ENCODE results near the gene KRTAP5-10. TPM values are rescaled to one million over a fixed set of nuclear protein-coding genes. Genes with fewer than 3 reads are reported as not detected.
A peak's percentile ranks its signal among the peaks of the same experiment; 100 is the strongest.

Gene KRTAP5-10
- polyA plus RNA-seq, 2 of the 4 experiments (the other 2 are of a cell fraction) = not detected

DNA sequence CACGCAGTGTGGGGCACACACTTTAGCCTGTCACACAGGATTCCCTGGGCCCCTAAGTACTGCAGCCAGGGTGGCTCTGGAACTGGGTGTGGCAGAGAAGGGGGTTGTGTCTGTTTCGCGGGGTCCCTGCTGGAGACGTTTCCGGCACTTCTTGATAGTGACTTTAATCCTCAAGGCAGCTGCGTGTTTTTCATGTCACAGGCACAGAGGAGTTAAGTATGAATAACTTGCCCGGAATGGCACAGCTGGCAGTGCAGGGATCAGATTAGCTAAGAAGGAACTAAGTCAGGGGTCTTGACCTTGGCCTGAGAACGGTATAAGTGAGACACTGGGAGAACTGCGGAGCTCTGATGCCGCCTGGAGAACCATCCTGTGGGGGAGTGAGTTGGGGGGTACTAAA, 45.8 kb upstream of the KRTAP5-10 start (continued):
- TF ChIP-seq JUN (IDR thresholded peaks at IDR 0.05) (no peak), CHD2 (IDR thresholded peaks at IDR 0.05; ENCODE audit: low read length, partially characterized antibody) (no peak), FOSB (CRISPR knock-in tag; IDR thresholded peaks at IDR 0.05) (no peak), ESRRA (IDR thresholded peaks at IDR 0.05; ENCODE audit: borderline replicate concordance, low read length) (no peak), SMC3 (IDR thresholded peaks at IDR 0.05) (no peak), ZNF302 (CRISPR knock-in tag; IDR thresholded peaks at IDR 0.05) (no peak), HOXB5 (CRISPR knock-in tag; IDR thresholded peaks at IDR 0.05) (no peak)

DNA sequence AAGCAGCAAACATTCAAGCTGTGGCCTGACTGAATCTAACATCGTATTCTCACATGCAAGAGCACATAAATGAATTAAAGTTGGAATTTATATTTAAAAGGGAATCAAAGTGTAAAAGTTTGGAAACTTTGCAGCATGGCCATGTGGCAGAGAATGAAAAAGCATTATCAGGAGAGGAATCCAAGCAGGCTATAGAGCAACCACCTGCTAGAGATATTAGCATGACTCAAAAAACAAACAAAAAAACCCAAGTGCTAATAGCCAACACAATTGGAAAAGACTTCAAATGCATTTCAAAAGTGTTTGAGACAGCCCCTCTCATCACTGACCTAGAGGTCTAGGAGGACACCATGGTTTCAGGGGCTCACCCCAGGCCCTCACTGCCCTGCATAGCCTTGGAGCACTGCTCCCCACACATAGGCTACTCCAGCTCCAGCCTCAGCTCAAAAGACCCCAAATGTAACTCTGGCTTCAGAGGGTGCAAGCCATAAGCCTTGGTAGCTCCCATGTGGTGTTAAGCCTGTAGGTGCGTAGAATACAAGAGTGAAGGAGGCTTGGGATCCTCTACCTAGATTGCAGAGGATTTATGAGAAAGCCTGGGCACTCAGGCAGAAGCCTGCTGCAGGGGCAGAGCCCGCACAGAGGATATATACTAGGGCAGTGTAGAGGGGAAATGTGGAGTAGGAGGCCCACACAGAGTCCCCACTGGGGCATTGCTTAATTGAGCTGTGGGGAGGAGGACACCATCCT, 40.0 kb upstream of the KRTAP5-10 start:
- FAIRE-seq (no peak), ATAC-seq (no peak; a peak in 3 of 6 replicates), DNase-seq (ENCODE audit: low read depth in 1 of 2, low spot score in 1 of 2) (no peak)
- Histone ChIP-seq H3K4me2 (peak overlapping the region; percentile 48; the same call in 2 of the 3 replicates), H3K4me1 (peaks cover 21% of the 10 kb centered on the region), H3K9me3 (no peaks in the 10 kb centered on the region), H3K4me3 (no peak overlapping the region), H3K27ac (no peak overlapping the region)
- POLR2A ChIA-PET = no interaction called here
- 56% methylated on average over 3 of the region's 3 CpGs for WGBS (ENCODE audit: missing lambda C conversion rate)
- CTCF ChIA-PET = interaction anchor here (1.0 kb wide), 1 partner anchor 12 kb away, joined by 4 read pairs; the partner anchor contains the start of gene KRTAP5-8
- TF ChIP-seq, protein P1, sequence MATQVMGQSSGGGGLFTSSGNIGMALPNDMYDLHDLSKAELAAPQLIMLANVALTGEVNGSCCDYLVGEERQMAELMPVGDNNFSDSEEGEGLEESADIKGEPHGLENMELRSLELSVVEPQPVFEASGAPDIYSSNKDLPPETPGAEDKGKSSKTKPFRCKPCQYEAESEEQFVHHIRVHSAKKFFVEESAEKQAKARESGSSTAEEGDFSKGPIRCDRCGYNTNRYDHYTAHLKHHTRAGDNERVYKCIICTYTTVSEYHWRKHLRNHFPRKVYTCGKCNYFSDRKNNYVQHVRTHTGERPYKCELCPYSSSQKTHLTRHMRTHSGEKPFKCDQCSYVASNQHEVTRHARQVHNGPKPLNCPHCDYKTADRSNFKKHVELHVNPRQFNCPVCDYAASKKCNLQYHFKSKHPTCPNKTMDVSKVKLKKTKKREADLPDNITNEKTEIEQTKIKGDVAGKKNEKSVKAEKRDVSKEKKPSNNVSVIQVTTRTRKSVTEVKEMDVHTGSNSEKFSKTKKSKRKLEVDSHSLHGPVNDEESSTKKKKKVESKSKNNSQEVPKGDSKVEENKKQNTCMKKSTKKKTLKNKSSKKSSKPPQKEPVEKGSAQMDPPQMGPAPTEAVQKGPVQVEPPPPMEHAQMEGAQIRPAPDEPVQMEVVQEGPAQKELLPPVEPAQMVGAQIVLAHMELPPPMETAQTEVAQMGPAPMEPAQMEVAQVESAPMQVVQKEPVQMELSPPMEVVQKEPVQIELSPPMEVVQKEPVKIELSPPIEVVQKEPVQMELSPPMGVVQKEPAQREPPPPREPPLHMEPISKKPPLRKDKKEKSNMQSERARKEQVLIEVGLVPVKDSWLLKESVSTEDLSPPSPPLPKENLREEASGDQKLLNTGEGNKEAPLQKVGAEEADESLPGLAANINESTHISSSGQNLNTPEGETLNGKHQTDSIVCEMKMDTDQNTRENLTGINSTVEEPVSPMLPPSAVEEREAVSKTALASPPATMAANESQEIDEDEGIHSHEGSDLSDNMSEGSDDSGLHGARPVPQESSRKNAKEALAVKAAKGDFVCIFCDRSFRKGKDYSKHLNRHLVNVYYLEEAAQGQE (IDR thresholded peaks at IDR 0.05) = no peak
- TF ChIP-seq, protein P2, sequence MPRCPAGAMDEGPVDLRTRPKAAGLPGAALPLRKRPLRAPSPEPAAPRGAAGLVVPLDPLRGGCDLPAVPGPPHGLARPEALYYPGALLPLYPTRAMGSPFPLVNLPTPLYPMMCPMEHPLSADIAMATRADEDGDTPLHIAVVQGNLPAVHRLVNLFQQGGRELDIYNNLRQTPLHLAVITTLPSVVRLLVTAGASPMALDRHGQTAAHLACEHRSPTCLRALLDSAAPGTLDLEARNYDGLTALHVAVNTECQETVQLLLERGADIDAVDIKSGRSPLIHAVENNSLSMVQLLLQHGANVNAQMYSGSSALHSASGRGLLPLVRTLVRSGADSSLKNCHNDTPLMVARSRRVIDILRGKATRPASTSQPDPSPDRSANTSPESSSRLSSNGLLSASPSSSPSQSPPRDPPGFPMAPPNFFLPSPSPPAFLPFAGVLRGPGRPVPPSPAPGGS (IDR thresholded peaks at IDR 0.05) = no peak
- TF ChIP-seq HOXA7 (CRISPR knock-in tag; IDR thresholded peaks at IDR 0.05) = no peak
- TF ChIP-seq HEYL (CRISPR knock-in tag; IDR thresholded peaks at IDR 0.05) = no peak
- TF ChIP-seq MAZ (IDR thresholded peaks at IDR 0.05; ENCODE audit: borderline replicate concordance, low read depth, low read length) = no peak
- no peak for TF ChIP-seq HOXB13 (CRISPR knock-in tag; IDR thresholded peaks at IDR 0.05; ENCODE audit: low read depth)
- no peak for TF ChIP-seq SMC3 (IDR thresholded peaks at IDR 0.05)
- TF ChIP-seq, protein P3, sequence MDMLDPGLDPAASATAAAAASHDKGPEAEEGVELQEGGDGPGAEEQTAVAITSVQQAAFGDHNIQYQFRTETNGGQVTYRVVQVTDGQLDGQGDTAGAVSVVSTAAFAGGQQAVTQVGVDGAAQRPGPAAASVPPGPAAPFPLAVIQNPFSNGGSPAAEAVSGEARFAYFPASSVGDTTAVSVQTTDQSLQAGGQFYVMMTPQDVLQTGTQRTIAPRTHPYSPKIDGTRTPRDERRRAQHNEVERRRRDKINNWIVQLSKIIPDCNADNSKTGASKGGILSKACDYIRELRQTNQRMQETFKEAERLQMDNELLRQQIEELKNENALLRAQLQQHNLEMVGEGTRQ (IDR thresholded peaks at IDR 0.05) = no peak
- TF ChIP-seq NFE2L2 (conservative IDR thresholded peaks at IDR 0.05; ENCODE audit: low read length) = no peak
- no peak for TF ChIP-seq EP300 (IDR thresholded peaks at IDR 0.05)
- no peak for TF ChIP-seq CBX8 (IDR thresholded peaks at IDR 0.05)
- TF ChIP-seq PHF8 (IDR thresholded peaks at IDR 0.05; ENCODE audit: borderline replicate concordance, low read depth) = no peak
- TF ChIP-seq, protein P4, sequence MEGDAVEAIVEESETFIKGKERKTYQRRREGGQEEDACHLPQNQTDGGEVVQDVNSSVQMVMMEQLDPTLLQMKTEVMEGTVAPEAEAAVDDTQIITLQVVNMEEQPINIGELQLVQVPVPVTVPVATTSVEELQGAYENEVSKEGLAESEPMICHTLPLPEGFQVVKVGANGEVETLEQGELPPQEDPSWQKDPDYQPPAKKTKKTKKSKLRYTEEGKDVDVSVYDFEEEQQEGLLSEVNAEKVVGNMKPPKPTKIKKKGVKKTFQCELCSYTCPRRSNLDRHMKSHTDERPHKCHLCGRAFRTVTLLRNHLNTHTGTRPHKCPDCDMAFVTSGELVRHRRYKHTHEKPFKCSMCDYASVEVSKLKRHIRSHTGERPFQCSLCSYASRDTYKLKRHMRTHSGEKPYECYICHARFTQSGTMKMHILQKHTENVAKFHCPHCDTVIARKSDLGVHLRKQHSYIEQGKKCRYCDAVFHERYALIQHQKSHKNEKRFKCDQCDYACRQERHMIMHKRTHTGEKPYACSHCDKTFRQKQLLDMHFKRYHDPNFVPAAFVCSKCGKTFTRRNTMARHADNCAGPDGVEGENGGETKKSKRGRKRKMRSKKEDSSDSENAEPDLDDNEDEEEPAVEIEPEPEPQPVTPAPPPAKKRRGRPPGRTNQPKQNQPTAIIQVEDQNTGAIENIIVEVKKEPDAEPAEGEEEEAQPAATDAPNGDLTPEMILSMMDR (IDR thresholded peaks at IDR 0.05) = no peak
